Dermis blood vessel endothelial cell (primary cell): ENCODE results near the gene HNF4A. TPM values are rescaled to one million over a fixed set of nuclear protein-coding genes. Genes with fewer than 3 reads are reported as not detected.

Experiments
- DNase-seq: peaks from one replicate; pipeline ENCODE4 v3.0.0; 2010
- total RNA-seq: library from RNA; depleted of rRNA; stranded (reverse); fragments of >200 nt; gene quantifications from 2 replicates; pipeline ENCODE4 v1.2.3, GENCODE V29; 2014

HNF4A gene
- total RNA-seq, 1 donor from 2014 or later, result not detected

DNA sequence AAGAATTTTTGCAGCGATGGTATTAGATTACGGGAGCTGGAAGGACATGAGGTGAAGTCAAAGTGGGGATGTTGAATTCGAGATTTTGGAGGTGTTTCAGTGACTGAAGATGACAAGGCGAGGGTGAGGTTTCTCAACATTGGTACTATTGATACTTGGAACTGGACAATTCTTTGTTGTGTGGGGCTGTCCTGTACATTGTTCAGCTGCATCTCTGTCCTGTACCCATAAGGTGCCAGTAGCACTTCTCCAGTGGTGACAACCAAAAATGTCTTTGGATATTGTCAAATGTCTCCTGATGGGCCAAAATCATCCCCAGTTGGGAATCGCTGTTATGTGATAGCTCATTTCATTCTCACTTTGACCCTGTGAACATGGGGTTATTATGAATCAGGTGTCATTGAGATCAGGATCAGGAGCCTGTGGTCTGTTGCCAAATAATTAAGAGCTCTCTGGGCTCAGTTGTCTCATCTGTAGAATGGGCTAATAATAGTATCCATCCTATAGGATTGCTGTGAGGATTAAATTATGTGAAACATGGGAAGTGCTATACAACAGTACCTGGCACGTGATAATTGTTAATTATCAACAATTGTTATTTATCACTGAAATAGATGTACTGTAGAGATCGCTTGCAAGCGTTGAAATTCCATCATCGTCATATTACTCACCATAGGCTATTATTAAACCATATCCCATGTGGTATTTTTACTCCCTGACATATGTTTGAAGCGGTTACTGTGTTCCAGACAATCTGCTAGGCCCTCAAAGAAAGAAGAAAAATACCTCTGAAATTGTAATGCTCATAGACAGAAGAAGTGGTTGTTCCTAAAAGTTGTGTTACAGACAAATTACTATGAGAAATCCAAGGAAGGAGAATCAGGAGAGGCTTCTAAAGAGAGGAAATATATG lies 71.6 kb downstream of the HNF4A start:
- DNase-seq, result no peak

DNA sequence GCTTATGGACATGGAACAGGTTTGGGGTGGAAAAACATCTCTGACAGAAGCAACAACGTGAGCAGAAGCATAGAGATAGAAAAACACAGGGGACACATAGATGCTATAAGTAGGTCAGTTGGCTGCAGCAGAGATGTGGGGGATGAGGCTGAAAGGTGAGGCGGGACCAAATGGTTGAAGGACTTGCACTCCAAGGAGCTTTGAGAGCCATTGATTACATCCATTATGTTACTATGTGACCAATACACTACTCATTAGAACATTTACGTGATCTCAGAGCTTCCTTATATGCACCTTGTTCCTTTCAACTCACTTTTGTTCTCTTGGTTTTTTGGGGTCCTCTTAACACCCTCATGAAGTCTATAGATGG lies 72.3 kb downstream of the HNF4A start:
- DNase-seq, result no peak

DNA sequence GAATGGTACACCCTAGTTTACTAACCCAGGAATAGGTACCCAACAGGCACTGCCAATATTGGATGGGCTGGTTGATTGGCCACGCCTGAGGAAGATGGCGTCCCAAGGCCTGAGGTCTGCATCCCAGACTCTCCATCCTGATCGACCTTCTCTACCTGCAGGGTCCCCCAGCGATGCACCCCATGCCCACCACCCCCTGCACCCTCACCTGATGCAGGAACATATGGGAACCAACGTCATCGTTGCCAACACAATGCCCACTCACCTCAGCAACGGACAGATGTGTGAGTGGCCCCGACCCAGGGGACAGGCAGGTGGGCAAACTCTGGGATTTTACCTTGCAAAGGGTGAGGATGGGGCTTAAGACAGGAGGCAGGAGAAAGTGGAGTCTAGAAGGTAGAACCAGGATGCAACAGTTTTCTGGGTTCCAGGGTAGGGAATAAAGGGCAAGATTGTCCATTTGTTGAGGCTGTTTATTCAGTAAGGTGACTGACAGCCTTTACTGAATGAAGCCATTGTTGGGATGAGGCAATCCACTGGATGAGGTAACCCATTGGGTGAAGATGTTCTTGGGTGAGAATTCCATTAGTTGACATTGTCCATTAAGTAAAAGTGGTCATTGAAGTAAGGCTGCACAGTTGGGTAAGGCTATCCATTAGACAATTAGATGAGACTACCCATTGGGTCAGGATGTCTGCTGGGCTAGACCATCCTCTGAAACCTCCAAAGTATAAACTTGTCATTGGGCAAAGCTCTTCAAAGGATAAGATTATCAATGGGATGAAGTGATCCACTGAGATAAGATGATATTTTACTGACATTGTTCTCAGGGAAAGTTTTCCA lies 72.9 kb downstream of the HNF4A start:
- no peak for DNase-seq

DNA sequence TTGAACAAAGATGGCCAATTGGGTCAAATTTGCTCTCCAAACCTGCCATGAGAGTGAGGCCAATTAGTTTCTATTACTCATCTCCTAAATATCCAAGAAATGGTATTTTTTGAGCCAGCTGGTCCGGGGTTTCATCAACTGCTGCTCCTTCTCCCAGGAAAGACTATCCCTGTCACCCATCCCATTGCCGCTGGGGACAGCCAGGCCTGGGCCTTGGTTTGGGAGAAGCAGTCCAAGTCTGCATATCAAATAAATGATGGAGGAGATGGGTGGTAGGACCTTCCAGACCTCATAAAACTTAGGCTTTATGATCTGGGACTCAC lies 73.5 kb downstream of the HNF4A start:
- DNase-seq, result no peak

DNA sequence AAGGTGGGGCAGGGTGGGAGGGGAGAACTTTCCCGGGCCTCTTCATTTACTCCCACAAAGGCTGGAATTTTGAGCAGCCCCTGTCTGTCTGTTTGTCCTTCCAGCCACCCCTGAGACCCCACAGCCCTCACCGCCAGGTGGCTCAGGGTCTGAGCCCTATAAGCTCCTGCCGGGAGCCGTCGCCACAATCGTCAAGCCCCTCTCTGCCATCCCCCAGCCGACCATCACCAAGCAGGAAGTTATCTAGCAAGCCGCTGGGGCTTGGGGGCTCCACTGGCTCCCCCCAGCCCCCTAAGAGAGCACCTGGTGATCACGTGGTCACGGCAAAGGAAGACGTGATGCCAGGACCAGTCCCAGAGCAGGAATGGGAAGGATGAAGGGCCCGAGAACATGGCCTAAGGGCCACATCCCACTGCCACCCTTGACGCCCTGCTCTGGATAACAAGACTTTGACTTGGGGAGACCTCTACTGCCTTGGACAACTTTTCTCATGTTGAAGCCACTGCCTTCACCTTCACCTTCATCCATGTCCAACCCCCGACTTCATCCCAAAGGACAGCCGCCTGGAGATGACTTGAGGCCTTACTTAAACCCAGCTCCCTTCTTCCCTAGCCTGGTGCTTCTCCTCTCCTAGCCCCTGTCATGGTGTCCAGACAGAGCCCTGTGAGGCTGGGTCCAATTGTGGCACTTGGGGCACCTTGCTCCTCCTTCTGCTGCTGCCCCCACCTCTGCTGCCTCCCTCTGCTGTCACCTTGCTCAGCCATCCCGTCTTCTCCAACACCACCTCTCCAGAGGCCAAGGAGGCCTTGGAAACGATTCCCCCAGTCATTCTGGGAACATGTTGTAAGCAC lies 74.1 kb downstream of the HNF4A start:
- no peak for DNase-seq

DNA sequence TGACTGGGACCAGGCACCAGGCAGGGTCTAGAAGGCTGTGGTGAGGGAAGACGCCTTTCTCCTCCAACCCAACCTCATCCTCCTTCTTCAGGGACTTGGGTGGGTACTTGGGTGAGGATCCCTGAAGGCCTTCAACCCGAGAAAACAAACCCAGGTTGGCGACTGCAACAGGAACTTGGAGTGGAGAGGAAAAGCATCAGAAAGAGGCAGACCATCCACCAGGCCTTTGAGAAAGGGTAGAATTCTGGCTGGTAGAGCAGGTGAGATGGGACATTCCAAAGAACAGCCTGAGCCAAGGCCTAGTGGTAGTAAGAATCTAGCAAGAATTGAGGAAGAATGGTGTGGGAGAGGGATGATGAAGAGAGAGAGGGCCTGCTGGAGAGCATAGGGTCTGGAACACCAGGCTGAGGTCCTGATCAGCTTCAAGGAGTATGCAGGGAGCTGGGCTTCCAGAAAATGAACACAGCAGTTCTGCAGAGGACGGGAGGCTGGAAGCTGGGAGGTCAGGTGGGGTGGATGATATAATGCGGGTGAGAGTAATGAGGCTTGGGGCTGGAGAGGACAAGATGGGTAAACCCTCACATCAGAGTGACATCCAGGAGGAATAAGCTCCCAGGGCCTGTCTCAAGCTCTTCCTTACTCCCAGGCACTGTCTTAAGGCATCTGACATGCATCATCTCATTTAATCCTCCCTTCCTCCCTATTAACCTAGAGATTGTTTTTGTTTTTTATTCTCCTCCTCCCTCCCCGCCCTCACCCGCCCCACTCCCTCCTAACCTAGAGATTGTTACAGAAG lies 75.0 kb downstream of the HNF4A start:
- no peak for DNase-seq

DNA sequence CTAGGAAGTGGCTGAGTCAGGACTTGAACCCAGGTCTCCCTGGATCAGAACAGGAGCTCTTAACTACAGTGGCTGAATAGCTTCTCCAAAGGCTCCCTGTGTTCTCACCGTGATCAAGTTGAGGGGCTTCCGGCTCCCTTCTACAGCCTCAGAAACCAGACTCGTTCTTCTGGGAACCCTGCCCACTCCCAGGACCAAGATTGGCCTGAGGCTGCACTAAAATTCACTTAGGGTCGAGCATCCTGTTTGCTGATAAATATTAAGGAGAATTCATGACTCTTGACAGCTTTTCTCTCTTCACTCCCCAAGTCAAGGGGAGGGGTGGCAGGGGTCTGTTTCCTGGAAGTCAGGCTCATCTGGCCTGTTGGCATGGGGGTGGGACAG lies 75.6 kb downstream of the HNF4A start:
- DNase-seq, result no peak

DNA sequence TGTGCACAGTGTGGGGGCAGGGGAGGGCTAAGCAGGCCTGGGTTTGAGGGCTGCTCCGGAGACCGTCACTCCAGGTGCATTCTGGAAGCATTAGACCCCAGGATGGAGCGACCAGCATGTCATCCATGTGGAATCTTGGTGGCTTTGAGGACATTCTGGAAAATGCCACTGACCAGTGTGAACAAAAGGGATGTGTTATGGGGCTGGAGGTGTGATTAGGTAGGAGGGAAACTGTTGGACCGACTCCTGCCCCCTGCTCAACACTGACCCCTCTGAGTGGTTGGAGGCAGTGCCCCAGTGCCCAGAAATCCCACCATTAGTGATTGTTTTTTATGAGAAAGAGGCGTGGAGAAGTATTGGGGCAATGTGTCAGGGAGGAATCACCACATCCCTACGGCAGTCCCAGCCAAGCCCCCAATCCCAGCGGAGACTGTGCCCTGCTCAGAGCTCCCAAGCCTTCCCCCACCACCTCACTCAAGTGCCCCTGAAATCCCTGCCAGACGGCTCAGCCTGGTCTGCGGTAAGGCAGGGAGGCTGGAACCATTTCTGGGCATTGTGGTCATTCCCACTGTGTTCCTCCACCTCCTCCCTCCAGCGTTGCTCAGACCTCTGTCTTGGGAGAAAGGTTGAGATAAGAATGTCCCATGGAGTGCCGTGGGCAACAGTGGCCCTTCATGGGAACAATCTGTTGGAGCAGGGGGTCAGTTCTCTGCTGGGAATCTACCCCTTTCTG lies 76.2 kb downstream of the HNF4A start:
- no peak for DNase-seq

DNA sequence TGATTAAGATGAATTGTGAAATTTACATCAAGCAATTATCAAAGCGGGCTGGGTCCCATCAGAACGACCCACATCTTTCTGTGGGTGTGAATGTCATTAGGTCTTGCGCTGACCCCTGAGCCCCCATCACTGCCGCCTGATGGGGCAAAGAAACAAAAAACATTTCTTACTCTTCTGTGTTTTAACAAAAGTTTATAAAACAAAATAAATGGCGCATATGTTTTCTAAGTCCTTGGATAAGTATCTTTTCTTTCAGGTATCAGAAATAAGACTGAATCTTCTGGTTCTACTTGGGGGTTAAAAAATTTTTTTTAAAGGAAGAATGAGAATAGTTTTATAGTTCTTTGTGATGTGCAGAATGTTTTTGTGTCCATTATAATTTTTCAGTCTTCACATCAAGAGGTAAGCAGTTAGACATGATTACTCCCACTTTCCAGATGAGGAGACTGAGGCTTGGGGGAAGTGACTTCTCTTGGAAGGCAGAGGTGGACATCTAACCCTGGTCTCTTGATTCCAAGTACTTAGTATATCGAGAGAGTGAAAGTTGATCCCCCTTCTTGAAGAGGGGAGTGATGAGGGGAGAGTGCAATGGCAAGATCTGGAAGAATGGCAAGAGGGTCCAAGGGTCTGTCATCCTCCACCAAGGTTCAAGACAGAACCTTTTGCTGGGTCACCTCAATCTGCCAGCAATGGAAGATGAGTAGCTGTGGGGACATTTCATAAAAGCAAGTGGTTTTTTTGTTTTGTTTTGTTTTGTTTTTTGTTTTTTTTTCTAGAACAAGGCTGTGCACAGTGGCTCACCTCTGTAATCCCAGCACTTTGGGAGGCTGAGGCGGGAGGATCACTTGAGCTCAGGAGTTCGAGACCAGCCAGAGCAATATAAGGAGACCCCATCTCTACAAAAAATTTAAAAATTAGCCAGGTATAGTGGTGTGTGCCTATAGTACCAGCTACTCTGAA lies 77.4 kb downstream of the HNF4A start:
- DNase-seq, result no peak

DNA sequence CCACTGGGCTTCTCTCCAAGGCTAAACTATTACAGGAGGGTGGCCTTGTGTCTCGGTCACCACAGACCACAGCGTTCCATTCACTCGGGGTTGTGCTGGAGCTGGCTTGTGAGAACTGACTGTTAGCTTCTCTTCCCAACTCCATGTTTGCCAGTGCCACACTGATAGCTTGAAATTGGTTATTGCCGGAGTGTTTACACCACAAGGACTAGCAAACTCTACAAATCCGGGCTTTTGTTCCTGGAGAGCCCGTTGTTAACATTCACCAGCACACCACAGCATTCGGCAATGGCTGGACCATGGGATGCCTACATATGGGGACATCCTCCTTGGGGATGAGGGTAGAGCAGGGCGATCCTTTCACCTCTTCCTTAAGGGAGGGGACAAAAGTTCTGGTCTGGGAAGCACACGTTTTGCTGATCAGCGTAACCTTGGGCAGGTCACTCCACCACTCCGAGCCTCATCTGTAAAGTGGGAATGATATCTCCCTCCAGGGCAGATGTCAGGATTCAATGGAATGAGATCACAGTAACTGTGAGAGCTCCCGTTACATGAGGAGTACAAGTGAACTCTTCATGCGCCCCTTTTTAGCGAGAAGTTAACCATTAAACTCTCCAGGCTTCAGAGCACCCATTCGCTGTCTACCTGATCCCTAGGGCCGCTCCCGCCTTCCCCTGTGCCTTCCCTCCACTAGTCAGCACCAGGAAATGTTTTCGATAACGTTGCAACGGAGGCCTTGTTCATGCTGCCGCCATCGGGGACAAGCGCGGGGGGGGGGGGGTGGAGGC lies 78.4 kb downstream of the HNF4A start:
- no peak for DNase-seq

DNA sequence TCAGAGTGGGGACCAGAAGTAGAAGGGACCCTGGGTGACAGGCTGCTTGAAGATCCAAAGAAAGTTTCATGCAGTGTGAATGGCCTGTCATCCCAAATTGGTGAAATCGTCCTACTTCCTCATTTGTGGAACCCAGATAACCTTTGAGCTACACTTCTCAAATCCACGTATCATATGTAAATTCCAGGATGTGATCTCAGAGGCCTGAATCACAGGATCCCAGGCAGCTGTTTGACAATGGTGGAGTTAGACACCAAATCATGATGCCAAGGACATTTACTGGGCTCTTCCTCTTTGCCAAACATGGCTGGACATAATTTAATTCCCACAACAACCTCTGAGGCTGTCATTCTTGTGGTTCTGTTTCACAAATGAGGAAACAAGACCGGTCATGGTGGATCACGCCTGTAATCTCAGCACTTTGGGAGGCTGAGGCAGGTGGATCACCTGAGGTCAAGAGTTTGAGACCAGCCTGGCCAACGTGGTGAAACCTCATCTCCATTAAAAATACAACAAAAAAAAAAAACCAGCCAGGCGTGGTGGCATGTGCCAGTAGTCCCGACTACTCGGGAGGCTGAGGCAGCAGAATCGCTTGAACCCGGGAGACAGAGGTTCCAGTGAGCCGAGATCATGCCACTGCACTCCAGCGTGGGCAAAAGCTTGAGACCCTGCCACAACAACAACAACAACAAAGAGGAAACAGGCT lies 80.3 kb downstream of the HNF4A start:
- DNase-seq, result peak; percentile 28

DNA sequence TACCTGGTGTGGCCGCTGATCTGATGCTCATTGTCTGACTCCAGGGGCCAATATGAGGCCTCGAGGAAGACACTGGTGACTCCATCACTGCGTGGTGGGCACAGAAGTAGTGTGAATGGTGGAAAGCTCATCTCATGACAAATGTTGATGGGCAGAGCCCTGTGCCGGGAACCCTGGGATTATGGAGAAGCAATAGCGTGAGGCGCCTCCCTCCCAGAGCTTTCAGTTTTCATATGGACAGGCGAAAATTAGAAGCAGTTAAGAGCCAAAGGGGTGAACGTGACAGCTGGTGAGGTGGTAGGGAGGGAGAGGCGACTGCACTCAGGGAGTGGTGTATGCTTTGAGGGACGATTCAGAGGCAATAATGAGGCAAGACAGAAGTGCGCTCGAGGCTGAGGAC lies 80.9 kb downstream of the HNF4A start:
- DNase-seq, result no peak

DNA sequence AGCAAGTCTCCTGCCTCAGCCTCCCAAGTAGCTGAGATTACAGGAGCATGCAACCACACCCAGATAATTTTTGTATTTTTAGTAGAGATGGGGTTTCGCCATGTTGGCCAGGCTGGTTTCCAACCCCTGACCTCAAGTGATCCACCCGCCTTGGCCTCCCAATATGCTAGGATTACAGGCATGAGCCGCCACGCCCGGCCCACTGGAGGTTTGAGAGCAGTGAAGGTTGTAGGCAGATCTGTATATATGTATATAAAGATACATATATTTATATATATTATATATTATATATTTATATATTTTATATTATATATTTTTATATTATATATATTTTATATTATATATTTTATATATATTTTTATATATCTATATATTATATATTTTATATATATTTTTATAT lies 82.0 kb downstream of the HNF4A start:
- DNase-seq, result no peak

DNA sequence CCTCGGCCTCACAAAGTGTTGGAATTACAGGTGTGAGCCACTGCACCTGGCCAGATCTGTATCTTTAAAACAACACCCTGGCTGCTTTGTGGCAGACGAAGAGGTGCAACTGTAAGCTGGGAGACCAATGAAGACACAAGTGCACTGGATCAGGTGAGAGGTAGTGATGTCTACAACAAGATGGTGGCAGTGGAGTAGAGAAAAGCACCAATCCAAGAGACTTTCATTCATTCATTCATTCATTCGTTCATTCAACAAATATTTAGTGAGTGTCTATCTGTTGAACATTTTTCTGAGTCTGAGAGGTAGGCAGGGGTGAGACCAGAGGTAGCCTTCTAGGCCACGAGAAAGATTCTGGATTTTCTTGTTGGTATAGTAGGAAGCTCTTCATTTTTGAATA lies 83.3 kb downstream of the HNF4A start:
- DNase-seq, result no peak

DNA sequence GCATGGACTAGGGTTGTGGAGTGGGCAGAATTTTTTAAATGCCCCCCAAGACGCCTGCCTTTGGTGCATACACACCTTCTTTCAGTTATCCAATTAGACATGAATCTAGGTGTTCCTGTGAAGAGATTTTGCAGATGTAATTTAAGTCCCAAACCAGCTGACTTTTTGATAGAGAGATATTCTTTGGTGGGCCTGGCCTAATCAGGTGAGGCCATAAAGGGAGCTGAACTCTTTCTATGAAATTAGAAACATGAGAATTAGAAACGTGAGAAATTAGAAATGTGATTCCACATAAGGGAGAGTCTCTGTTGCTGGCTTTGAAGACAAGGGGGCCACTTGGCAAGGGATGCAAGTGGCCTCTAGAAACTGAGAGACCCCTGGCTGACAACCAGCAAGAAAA lies 83.8 kb downstream of the HNF4A start:
- DNase-seq, result no peak

DNA sequence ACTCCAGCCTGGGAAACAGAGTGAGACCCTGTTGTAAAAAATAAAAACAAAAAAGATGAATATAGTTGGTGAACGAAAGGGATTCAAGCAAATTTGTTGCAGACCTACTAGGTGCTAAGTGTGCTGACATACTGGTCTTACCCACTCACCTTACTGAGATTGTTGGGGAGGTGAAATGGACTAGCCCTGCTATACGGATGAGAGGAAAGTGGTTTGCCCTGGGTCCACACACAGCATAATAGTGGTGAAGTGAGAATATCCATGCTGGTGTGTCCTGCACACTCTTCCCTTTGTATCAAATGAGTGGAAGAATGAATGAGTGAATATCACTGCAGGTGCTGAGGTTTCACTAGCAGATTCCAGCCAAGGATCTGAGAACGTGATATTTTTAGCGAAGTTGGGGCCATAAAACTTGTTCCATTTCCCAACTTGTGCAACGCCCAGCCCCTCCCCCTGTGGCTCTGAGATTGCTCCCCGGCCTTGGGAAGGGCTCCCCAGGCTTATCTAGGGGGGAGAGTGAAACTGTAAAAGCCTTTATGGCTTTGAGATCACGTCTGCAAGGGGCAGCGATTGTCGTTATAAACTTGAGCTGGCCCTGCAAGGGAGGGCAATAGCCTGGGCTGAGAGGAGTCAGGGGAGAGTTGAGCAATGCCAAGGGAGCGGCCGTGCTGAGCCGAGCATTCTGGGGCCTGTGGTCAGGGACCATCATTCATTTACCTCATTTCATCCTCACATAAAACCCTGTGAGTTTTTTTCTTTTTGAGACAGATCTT lies 87.0 kb downstream of the HNF4A start:
- no peak for DNase-seq

DNA sequence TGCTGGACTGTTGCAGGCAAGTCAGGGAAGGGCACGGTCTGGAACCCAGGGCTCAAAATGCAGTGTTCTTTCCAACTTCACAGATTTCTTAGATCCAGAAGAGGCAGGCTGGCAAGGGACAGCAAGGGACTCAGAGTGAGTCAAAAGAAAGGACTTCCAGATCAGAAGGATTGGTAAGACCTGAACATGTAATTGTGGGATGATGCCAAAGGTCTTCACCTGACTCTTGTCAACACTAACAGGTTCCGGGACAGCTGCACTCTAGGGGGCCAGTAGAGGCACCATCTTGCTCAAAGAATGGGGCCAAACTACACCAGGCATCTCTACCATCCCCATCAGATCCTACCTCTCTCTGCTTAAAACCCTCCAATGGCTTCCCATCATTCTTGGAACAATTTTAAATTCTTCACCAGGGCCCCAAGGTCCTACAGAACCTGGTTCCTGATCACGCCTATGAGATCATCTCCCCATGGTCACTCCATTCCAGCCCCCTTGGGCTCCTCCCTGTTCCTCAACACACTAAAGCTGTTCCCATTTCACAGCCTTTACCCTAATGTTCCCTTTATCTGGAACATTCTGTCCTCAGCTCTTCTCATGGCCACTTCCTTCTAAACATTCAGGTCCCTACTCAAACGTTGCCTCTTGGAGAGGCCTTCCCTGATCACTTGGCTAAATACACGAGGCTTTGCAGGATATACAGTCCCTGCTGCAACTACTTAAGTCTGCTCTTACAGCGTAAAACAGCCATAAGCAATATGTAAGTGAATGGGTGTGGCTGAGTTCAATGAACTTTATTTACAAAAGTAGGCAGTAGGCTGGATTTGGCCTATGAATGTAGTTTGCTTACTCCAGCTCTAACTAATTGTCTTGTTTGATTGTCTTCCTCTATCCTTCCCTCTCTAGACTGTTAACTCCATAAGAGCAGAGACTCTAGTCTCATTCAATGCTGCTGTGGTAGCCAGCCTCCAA lies 90.5 kb downstream of the HNF4A start:
- DNase-seq, result no peak
